Measurements from ENCODE around the gene VAC14. TPM values are rescaled to one million over a fixed set of nuclear protein-coding genes. Genes with fewer than 3 reads are reported as not detected.
"Not testable (repeated sequence)": the region's sequence is repeated elsewhere in the genome, so short reads cannot be mapped to it uniquely, and the experiment has no call there.

Gene VAC14
- total and polyA plus RNA-seq, 2 of the 8 experiments (the other 6 are each of a cell fraction or from before 2014, with no cell fraction given) = 56.0 to 108 TPM

DNA sequence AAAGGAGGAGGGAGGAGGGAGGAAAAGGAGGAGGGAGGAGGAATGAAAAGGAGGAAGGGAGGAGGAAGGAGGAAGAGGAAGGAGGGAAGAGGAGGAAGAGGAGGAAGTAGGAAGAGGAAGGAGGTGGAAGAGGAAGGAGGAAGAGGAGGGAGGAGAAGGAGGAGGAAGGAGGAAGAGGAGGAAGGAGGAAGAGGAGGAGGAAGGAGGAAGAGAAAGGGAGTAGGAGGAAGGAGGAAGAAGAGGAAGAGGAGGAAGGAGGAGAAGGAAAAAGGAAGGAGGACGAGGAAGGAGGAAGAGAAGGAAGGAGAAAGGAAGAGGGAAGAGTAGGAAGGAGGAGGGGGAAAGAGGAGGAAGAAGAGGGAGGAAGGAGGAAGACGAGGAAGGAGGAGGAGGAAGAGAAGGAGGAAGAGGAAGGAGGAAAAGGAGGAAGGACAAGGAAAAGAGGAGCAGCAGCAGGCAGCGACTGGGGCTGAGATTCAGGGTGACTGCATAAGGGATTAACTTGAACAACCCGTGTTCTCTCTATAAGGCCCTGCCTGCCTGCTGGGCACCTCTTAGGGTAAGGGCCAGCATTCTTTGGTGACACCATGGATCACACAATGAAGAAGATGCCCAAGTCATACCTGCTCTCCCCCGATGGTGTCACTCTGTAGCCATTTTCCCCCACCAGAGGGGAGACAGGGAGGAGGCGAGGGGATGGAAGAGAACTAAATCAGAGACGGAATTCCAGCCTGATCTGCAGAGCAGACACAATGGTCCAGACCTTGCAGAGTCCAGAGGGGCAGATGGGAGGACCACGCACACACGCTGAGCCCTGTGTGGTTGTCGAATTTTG is 156.0 kb downstream of the VAC14 start (continued):
- TF ChIP-seq NANOG (IDR thresholded peaks at IDR 0.05; ENCODE audit: insufficient read depth, low read depth, low read length, poor library complexity, severe bottlenecking) (no peak), YY1 (IDR thresholded peaks at IDR 0.05; ENCODE audit: low read depth, low read length) (no peak), BCL11A (IDR thresholded peaks at IDR 0.05; ENCODE audit: low read depth in 2 of 2, low read length in 2 of 2) (no peak), RBBP5 (IDR thresholded peaks at IDR 0.05; ENCODE audit: borderline replicate concordance, low read depth, low read length) (no peak), BACH1 (IDR thresholded peaks at IDR 0.05; ENCODE audit: low read length) (no peak), TBP (IDR thresholded peaks at IDR 0.05; ENCODE audit: low read depth, low read length) (no peak), SIN3A (conservative IDR thresholded peaks at IDR 0.05 in 1 of 2, IDR thresholded peaks at IDR 0.05 in 1 of 2; ENCODE audit: low read depth in 1 of 2, low read length in 2 of 2) (no peak), FOSL1 (IDR thresholded peaks at IDR 0.05; ENCODE audit: insufficient read depth, low read depth, low read length) (no peak), ASH2L (IDR thresholded peaks at IDR 0.05; ENCODE audit: low read length) (no peak), HDAC6 (IDR thresholded peaks at IDR 0.05; ENCODE audit: low read depth, low read length) (no peak)

DNA sequence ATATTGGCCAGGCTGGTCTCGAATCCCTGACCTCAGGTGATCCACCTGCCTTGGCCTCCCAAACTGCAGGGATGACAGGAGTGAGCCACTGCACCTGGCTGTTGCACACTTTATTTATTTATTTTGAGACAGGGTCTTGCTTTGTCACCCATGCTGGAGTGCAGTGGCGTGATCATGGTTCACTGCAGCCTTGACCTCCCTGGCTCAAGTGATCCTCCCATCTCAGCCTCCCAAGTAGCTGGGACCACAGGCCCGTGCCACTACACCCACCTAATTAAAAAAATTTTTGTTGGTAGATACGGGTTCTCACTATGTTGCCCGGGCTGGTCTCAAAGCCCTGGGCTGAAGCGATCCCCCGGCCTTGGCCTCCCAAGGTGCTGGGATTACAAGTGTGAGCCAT is 157.7 kb downstream of the VAC14 start:
- H3K4me2 ChIP-seq (ENCODE audit: insufficient read depth in 1 of 2, low read depth in 2 of 2, low read length in 2 of 2); H2AK5ac ChIP-seq (ENCODE audit: low read depth, low read length); CTCF ChIA-PET (ENCODE audit: partially characterized antibody); H4K91ac ChIP-seq (replicated peaks; ENCODE audit: insufficient read length, low read length); H3K79me1 ChIP-seq (ENCODE audit: low read depth, low read length); H3K56ac ChIP-seq (replicated peaks; ENCODE audit: insufficient read length, low read depth, low read length); H2BK20ac ChIP-seq (ENCODE audit: low read length); H3K9ac ChIP-seq (replicated peaks in 1 of 4; ENCODE audit: extremely low read depth in 1 of 4, low read depth in 3 of 4, low read length in 3 of 4); H4K8ac ChIP-seq (ENCODE audit: extremely low read depth, insufficient read depth, low read length); H3K27me3 ChIP-seq (replicated peaks in 1 of 4; ENCODE audit: control insufficient read depth in 3 of 4, extremely low read depth in 1 of 4, insufficient read depth in 3 of 4, low read length in 3 of 4); H2BK5ac ChIP-seq (ENCODE audit: low read depth, low read length); H3K36me3 ChIP-seq (ENCODE audit: control insufficient read depth in 2 of 4, insufficient read depth in 4 of 4, low read length in 3 of 4); H4K5ac ChIP-seq (ENCODE audit: insufficient read length, low read depth, low read length); H3K9me3 ChIP-seq (ENCODE audit: insufficient read depth in 2 of 2, low read depth in 1 of 2, low read length in 1 of 2); H2BK12ac ChIP-seq (ENCODE audit: low read depth, low read length); H3K18ac ChIP-seq (ENCODE audit: extremely low read depth, low read length); H3K4me1 ChIP-seq (replicated peaks in 1 of 4; ENCODE audit: control insufficient read depth in 3 of 4, insufficient read depth in 4 of 4, low read length in 3 of 4); H2AFZ ChIP-seq (ENCODE audit: low read length); H2BK120ac ChIP-seq (replicated peaks; ENCODE audit: low read depth, low read length); H3K14ac ChIP-seq (ENCODE audit: insufficient read length); H4K20me1 ChIP-seq (replicated peaks in 1 of 2; ENCODE audit: control insufficient read depth in 1 of 2, insufficient read depth in 2 of 2, low read length in 2 of 2); H3K23me2 ChIP-seq (ENCODE audit: low read depth, low read length); H3K23ac ChIP-seq (ENCODE audit: insufficient read length); H2BK15ac ChIP-seq (ENCODE audit: low read length); FAIRE-seq; DNase-seq (ENCODE audit: low read depth in 1 of 2, low spot score in 2 of 2); H3K79me2 ChIP-seq (ENCODE audit: control insufficient read depth in 1 of 2, insufficient read depth in 2 of 2, low read length in 2 of 2); H3K4ac ChIP-seq (replicated peaks; ENCODE audit: insufficient read length, low read depth, low read length); H3K27ac ChIP-seq (ENCODE audit: low read depth, low read length); H3K4me3 ChIP-seq (ENCODE audit: extremely low read depth in 1 of 4, insufficient read depth in 2 of 4, low read depth in 3 of 4, low read length in 4 of 4): not testable (repeated sequence)
- WGBS, 2 experiments (ENCODE audit: extremely low coverage in 1 of 2, insufficient coverage in 1 of 2, insufficient read length in 1 of 2, insufficient replicate concordance in 2 of 2, low coverage in 1 of 2, low lambda C conversion rate in 2 of 2, missing lambda C conversion rate in 1 of 2) = 77% methylated on average over 7 of the region's 7 CpGs; no CpG with 5 or more reads in 1 of the 2 experiments
- POLR2A ChIA-PET (ENCODE audit: partially characterized antibody) = interaction anchor here (0.7 kb wide), 1 partner anchor 250 kb away, joined by 3 read pairs; no protein-coding TSS in a partner anchor
